Fibroblast of skin of back (primary cell): ENCODE data around the gene POLA2.

Experiments
- DNase-seq: peaks from one replicate; pipeline ENCODE4 v3.0.0-alpha.2; 2013

Gene POLA2

DNA sequence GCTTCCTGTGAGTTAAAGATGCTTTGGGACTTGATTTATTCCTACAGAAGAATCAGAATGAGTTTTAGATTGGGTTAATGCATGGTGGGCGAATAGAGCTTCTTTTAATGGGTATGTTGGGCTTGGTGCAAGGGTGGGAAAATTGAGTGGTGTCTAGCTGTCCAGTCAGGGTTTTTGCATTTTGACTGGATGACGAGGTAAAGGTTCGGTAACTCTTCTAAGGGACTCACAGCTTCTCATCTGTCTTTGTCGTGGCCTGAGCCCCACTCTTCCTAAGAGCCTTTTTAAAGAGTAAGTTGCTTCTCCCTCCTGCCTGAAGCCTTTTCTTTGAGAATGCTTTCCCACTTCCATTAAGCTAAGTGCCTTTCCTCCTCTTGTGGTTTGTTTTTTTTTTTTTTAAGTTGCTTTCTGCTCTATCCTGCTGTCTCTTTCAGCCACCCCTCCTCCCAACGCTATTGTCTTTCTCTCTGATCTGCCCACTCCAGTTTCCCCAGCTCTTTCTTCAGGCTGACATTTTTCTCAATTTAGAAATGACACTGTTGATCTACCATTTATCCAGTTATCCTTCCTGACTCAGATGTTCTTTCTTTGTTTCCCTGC lies 73.0 kb downstream of the POLA2 start:
- DNase-seq: no peak

GRCh38 chr11:65338676-65339075 lies 76.9 kb downstream of the POLA2 start:
- DNase-seq: no peak

DNA sequence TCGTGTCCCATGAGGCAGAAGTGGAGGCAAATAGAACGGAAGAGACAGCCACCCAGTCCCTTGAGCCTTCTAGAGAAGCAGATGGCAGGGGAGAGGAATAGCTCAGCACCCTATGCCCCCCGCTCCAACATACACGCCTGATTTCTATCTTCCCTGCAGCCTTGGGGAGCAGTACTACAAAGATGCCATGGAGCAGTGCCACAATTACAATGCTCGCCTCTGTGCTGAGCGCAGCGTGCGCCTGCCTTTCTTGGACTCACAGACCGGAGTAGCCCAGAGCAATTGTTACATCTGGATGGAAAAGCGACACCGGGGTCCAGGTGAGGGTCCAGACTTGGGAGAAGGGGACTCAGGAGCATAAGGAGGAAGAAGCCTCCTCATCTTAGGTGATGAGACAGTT lies 78.5 kb downstream of the POLA2 start:
- DNase-seq: no peak

DNA sequence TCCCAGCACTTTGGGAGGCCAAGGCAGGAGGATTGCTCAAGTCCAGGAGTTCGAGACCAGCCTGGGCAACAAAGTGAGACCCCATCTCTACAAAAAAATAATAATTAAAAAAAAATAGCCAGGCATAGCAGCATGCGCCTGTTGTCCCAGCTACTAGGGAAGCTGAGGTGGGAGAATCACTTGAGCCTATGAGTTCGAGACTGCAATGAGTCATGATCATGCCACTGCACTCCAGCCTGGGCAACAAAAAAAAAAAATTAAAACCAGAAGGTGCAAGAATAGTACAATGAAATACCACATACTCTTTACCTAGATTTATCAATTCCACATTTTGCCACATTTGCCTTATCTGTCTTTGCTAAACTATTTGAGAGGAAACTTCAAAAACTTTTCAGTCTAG lies 80.1 kb downstream of the POLA2 start:
- no peak for DNase-seq
